Left lung (tissue), 14 donors: Measurements from ENCODE around the gene UBXN4. TPM values are rescaled to one million over a fixed set of nuclear protein-coding genes. Genes with fewer than 3 reads are reported as not detected.

ENCODE experiments used
- ATAC-seq: fragments of 200-7000 bp; cut with Tn5 transposase; one replicate; pipeline ENCODE4 v1.9.1; 2020; ENCODE audit warnings: moderate library complexity
- DNase-seq, 4 donors: peaks; one replicate each; pipeline ENCODE4 v3.0.0-alpha.2; 2013 to 2020
- H3K27ac ChIP-seq, 2 donors: fragments of 200-600 bp; sonication (generic) in 1 of 2; one replicate each; pipeline versions ENCODE4 v1.5.0 to v1.8.0; 2020 to 2021
- H3K27me3 ChIP-seq, 2 donors: fragments of 200-600 bp; sonication (generic) in 1 of 2; one replicate each; pipeline versions ENCODE4 v1.5.0 to v1.8.0; 2020 to 2021
- H3K36me3 ChIP-seq, 2 donors: fragments of 200-600 bp; sonication (generic) in 1 of 2; one replicate each; pipeline versions ENCODE4 v1.5.0 to v1.8.0; 2020 to 2021
- H3K4me1 ChIP-seq, 2 donors: fragments of 200-600 bp; one replicate each; pipeline ENCODE4 v1.8.0; 2021
- H3K4me3 ChIP-seq, 2 donors: fragments of 200-600 bp; sonication (generic) in 1 of 2; one replicate each; pipeline versions ENCODE4 v1.5.0 to v1.8.0; 2020 to 2021; ENCODE audit warnings: mild to moderate bottlenecking in 1 of 2
- H3K9me3 ChIP-seq, 2 donors: fragments of 200-600 bp; sonication (generic) in 1 of 2; one replicate each; pipeline versions ENCODE4 v1.5.0 to v1.8.0; 2020 to 2021
- CTCF ChIP-seq, 2 donors: fragments of 200-600 bp; sonication (generic) in 1 of 2; IDR thresholded peaks; one replicate each; pipeline versions ENCODE4 v1.5.0 to v1.8.0; 2021; ENCODE audit warnings: antibody characterized with exemption in 2 of 2
- intact Hi-C, 2 donors: fragments of 100-400 bp; cut with DNase I; formaldehyde crosslinking; loops; one replicate each; pipeline versions ENCODE4 v1.11.2 to v1.14.2; 2022
- long read RNA-seq, 12 donors: library from polyadenylated mRNA in 2 of 12; unstranded in 2 of 12; transcript quantifications; one replicate each; pipeline ENCODE4 v2.0.0 and lab custom pipeline, GENCODE V29; 2019 to 2026
- polyA plus RNA-seq, 6 donors: library from polyadenylated mRNA; unstranded; fragments of 120-200 nt; gene quantifications; one replicate each; pipeline ENCODE4 v1.2.1, GENCODE V29; 2013; ENCODE audit not compliant: insufficient read length in 6 of 6
- total RNA-seq, 2 donors: library from RNA; stranded (reverse); fragmentation: NEBNext Ultra II Directional; extraction: Animal tissue kit (Norgen Biotek cat#: 25700); gene quantifications; one replicate each; pipeline ENCODE4 v1.2.1, GENCODE V29; 2021
- donor health status: DM: no; HTN: yes; CAD: no.
- donor health status: DM: no; HTN: no; CAD: no.

UBXN4 gene
- 100 to 1,000 TPM in 1 of 2 donors, 10 to 100 TPM in 1; 88.8 to 114 TPM for total RNA-seq
- polyA plus RNA-seq = 100 to 1,000 TPM; 129 to 153 (median 143) TPM
- long read RNA-seq, donor 1, full-length matches to known transcripts = 9 of 66 reads
- long read RNA-seq, donor 1, partial matches to known transcripts = 57 of 66 reads
- long read RNA-seq, donor 1, other reads (novel, unspliced or antisense) = 0 of 66 reads
- long read RNA-seq, donor 2, full-length matches to known transcripts = 6 of 24 reads
- long read RNA-seq, donor 2, partial matches to known transcripts = 18 of 24 reads
- long read RNA-seq, donor 2, other reads (novel, unspliced or antisense) = 0 of 24 reads
- long read RNA-seq, donor 3, full-length matches to known transcripts = 13 of 25 reads
- long read RNA-seq, donor 3, partial matches to known transcripts = 12 of 25 reads
- long read RNA-seq, donor 3, other reads (novel, unspliced or antisense) = 0 of 25 reads
- long read RNA-seq, donor 4, partial matches to known transcripts = 106 of 112 reads
- long read RNA-seq, donor 4, other reads (novel, unspliced or antisense) = 6 of 112 reads
- long read RNA-seq, donor 5, full-length matches to known transcripts = 10 of 46 reads
- long read RNA-seq, donor 5, partial matches to known transcripts = 36 of 46 reads
- long read RNA-seq, donor 5, other reads (novel, unspliced or antisense) = 0 of 46 reads
- long read RNA-seq, donor 6, full-length matches to known transcripts = 11 of 58 reads
- long read RNA-seq, donor 6, partial matches to known transcripts = 47 of 58 reads
- long read RNA-seq, donor 6, other reads (novel, unspliced or antisense) = 0 of 58 reads
- long read RNA-seq, donor 7, full-length matches to known transcripts = 13 of 13 reads
- long read RNA-seq, donor 7, partial matches to known transcripts = 0 of 13 reads
- long read RNA-seq, donor 7, other reads (novel, unspliced or antisense) = 0 of 13 reads
- long read RNA-seq, donor 8, full-length matches to known transcripts = 12 of 37 reads
- long read RNA-seq, donor 8, partial matches to known transcripts = 25 of 37 reads
- long read RNA-seq, donor 8, other reads (novel, unspliced or antisense) = 0 of 37 reads
- long read RNA-seq, donor 9 = 0 reads
- long read RNA-seq, donor 10, partial matches to known transcripts = 89 of 94 reads
- long read RNA-seq, donor 10, other reads (novel, unspliced or antisense) = 4 of 94 reads
- long read RNA-seq, donor 11, full-length matches to known transcripts = 7 of 70 reads
- long read RNA-seq, donor 11, partial matches to known transcripts = 63 of 70 reads
- long read RNA-seq, donor 11, other reads (novel, unspliced or antisense) = 0 of 70 reads
- long read RNA-seq, donor 12, full-length matches to known transcripts = 13 of 39 reads
- long read RNA-seq, donor 12, partial matches to known transcripts = 26 of 39 reads
- long read RNA-seq, donor 12, other reads (novel, unspliced or antisense) = 0 of 39 reads

GRCh38 chr2:135741395-135742324, at the start of gene UBXN4:
Gene UBXN4, plus strand, starts transcription at chr2:135741855. Its CDS starts 75 bp downstream, at chr2:135741930.
- DNase-seq (peak; percentile 97 to 99 (median 99)), ATAC-seq (peak; percentile 97)
- Histone ChIP-seq H3K27ac (peak within 1 kb of the TSS; percentile 97 to 100), H3K27me3 (no peaks in the 10 kb centered on the region), H3K4me1 (peaks cover 12 to 37% of the 10 kb centered on the region in 2 donors), H3K9me3 (no peaks in the 10 kb centered on the region), H3K4me3 (peak within 1 kb of the TSS; percentile 78 to 98), H3K36me3 (no peaks in the 10 kb centered on the region)
- intact Hi-C loops = no loop called here
- TF ChIP-seq CTCF (IDR thresholded peaks at IDR 0.05) = peak in 1 of 2 donors; percentile 36

- Histone ChIP-seq H3K4me1 (no peaks in the 10 kb centered on the region), H3K27me3 (no peaks in the 10 kb centered on the region), H3K27ac (peak overlapping the region in 1 of 2 donors; percentile 6), H3K36me3 (peaks cover 0 to 8% of the 10 kb centered on the region in 2 donors), H3K4me3 (no peak overlapping the region), H3K9me3 (no peaks in the 10 kb centered on the region)
- TF ChIP-seq CTCF (IDR thresholded peaks at IDR 0.05) = no peak
- intact Hi-C loops = no loop called here
- ATAC-seq = peak; percentile 19
- DNase-seq = peak in 1 of 4 donors; percentile 17
Measured at GRCh38 chr2:135694711-135695110, 46.9 kb upstream of the UBXN4 start.

- H3K9me3 ChIP-seq = no peaks in the 10 kb centered on the region
- intact Hi-C loops = no loop called here
- ATAC-seq (no peak), DNase-seq (no peak)
- no peaks in the 10 kb centered on the region for H3K27me3 ChIP-seq
- H3K27ac ChIP-seq = no peak overlapping the region
- no peak for TF ChIP-seq CTCF (IDR thresholded peaks at IDR 0.05)
- H3K36me3 ChIP-seq = peaks cover 0 to 8% of the 10 kb centered on the region in 2 donors
- no peak overlapping the region for H3K4me3 ChIP-seq
- no peaks in the 10 kb centered on the region for H3K4me1 ChIP-seq
Measured at GRCh38 chr2:135698838-135699237, 42.8 kb upstream of the UBXN4 start.

- intact Hi-C loops = no loop called here
- TF ChIP-seq CTCF (IDR thresholded peaks at IDR 0.05) = no peak
- Histone ChIP-seq H3K36me3 (peaks cover 0 to under 1% of the 10 kb centered on the region in 2 donors), H3K27ac (no peak overlapping the region), H3K9me3 (no peaks in the 10 kb centered on the region), H3K4me1 (no peaks in the 10 kb centered on the region), H3K27me3 (no peaks in the 10 kb centered on the region), H3K4me3 (no peak overlapping the region)
- DNase-seq = no peak
- no peak for ATAC-seq
Measured at GRCh38 chr2:135701442-135701841, 40.2 kb upstream of the UBXN4 start.
